B cell (primary cell): ENCODE data around the gene MPC1.
A peak's percentile ranks its signal among the peaks of the same experiment; 100 is the strongest.
"Not testable (repeated sequence)": the region's sequence is repeated elsewhere in the genome, so short reads cannot be mapped to it uniquely, and the experiment has no call there.

Experiments
- CTCF ChIP-seq: fragments of 200-600 bp; IDR thresholded peaks from one replicate; pipeline ENCODE4 v1.8.0; 2022; ENCODE audit warnings: antibody characterized with exemption, mild to moderate bottlenecking
- EZH2 ChIP-seq: IDR thresholded peaks from 2 replicates; pipeline ENCODE4 v1.6.1; 2012; ENCODE audit warnings: borderline replicate concordance, low read depth, mild to moderate bottlenecking, moderate library complexity, low read length; ENCODE audit not compliant: insufficient read depth, poor library complexity, severe bottlenecking

- TF ChIP-seq CTCF = peak; percentile 83
- not testable (repeated sequence) for TF ChIP-seq EZH2
Measured at GRCh38 chr6:166400649-166401250, 18.0 kb upstream of the MPC1 start.
